Fibroblast of skin of abdomen (primary cell): ENCODE results near the gene GET4.

Source experiments
- DNase-seq: peaks from one replicate; pipeline ENCODE4 v3.0.0-alpha.2; 2013

GET4 gene

GRCh38 chr7:900331-901040, 24.1 kb downstream of the GET4 start:
- no peak for DNase-seq

DNA sequence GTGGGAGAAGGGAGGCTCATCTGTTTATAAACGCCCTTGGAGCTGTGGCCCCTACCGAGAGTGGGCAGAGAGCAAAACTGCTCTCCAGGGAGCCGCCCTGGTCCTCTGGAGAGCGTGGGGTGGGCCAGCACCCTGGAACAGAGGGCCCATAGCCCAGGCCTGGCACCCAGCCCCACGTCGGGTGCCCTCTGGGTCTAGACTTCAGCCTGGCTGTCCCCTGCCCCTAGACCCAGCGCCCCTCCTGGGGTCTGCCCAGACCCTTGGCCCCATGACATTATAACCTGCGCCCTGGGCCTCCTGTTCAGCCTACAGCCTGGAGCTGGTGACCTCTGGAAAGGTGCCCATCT, 24.7 kb downstream of the GET4 start:
- DNase-seq: no peak

DNA sequence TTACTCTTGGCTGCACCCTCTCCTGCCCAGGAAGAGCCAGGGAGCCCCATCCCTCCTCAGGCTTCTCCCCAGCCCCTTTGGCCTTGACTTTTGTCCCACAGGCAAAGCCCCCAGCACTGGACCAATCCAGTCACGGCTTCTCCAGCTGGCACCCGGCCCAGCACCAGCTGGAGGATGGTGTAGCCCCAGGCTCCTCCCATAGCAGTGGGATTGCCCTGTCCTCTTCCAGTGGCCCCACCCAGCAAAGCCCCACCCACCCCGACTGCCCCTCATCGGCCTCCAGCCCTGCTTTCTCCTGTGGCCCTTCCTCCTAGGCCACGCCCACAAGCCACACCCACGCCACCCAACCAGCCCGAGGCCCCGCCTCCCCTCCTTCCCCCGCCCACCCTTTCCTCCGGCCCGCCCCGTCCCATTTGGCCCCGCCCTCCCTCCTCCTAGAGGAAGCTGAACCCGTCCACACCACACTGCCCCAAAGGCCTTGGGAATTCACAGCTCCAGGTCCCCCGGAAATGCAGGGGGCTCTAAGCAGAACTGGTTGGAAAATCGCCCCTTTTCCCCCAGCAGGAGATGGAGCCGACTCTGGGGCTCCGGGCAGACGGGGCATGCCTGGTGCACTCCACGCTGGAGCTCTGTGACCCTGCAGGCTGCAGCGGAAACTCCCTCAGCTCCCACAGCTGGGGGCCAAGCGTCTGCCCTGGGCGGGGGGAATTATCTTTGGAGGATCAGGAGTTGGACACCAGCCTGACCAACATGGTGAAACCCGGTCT, 25.2 kb downstream of the GET4 start:
- DNase-seq: peak; percentile 74

DNA sequence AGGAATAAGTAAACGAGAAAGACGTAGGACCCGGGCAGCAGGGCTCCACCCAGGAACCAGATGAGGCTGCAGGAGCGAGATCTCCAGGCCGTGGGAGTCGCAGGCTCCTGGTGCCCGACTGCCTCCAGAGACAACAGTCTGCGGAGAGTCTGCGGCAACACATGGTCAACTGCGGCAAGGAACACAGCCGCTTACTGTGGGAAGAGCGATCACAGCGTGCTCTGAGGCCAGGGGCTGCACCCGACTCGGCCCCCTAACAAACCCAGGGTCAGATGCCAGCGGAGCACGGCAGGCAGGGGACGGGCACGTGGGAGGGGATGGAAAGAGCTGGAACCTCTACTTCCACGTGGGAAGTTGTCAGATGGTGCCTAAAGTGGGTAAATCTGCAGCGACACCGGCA, 26.6 kb downstream of the GET4 start:
- DNase-seq: no peak

- DNase-seq: no peak
These were observed 27.8 kb downstream of the GET4 start for GRCh38 chr7:903921-904755.

DNA sequence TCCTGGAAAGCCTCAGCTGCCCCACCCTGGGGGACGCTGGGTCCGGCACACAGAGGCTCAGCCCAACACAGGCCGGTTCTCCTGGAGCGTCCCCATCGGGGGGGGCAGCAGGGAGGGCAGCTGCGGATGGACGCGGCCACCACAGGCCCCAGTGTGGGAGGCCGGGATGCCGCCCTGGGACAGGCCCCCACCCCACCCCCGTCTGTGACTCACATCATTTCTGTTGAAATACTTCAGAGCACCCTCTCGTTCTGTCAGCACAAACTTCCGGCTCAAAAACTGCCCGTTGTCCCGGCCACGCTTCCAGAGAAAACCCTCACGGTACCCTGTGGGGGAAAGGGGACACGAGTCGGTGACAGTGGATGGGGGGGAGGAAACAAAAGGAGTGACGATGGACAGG, 28.5 kb downstream of the GET4 start:
- DNase-seq: peak; percentile 16

- no peak for DNase-seq
These were observed 30.4 kb downstream of the GET4 start for GRCh38 chr7:906776-907157.

DNA sequence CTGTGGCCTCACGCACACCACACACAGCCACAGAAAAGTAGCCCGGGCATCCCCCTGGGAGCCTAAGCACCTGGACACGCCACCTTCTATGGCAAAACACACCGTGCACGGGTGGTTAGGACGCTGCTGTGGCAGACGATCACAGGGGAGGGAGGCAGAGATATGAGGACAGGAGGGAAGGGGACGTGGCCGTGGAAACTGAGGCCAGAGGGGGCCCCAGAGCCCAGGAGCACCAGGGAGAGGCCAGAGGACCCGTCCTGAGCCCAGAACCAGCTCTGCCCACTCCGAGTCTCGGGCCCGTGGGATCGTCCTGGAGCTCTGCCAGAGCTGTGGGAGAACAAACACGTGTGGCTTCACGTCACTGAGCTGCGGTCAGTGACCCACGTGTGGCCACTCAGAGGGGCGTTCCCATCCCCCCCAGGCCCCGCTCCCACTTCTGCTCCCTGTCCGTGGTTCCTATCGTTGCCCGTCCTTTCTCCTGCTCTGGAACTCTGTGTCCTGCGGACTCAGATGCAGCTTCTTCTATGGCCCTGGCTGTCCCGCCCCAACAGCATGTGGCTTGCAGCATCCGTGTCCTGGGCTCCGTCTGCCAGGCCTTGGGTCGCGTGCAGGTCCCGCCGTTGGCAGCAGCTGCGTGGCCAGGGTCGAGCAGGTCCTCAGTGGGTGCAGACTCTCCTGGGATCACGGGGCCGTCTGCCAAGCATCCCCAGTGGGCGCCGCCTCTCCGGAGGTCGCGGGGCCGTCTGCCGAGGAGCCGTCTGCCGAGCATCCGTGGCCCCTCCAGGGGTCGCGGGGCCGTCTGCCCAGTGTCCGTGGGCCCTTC, 31.0 kb downstream of the GET4 start:
- DNase-seq: no peak

- DNase-seq: no peak
These were observed 31.8 kb downstream of the GET4 start for GRCh38 chr7:908159-908581.

DNA sequence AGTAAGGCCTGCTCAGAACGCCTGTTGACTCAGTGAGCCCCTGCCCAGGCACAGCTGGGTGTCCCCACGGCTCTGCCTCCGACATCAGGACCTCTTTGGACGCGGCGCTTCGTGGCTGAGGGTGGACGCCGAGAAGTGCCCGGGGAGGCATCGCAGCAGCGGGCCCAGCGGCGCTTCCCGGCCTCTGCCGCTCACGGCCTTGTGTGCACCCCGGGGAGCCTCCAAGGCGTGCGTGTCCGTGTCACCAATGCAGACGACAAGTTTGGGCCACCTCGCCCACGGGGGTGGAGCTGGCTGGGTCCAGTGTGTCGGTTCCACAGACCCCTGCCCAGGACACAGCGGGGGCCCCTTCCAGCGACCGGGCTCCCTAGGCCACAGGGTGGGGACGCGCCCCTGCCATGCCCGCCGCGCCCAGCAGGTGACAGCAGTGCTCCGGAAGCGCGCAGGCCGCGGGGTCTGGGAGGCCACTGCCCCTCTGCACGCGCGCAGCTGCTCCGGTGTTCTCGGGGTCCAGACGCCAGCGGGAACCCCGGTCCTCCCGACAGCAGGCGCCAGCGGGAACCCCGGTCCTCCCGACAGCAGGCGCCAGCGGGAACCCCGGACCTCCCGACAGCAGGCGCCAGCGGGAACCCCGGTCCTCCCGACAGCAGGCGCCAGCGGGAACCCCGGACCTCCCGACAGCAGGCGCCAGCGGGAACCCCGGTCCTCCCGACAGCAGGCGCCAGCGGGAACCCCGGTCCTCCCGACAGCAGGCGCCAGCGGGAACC, 32.4 kb downstream of the GET4 start:
- DNase-seq: peak; percentile 24

DNA sequence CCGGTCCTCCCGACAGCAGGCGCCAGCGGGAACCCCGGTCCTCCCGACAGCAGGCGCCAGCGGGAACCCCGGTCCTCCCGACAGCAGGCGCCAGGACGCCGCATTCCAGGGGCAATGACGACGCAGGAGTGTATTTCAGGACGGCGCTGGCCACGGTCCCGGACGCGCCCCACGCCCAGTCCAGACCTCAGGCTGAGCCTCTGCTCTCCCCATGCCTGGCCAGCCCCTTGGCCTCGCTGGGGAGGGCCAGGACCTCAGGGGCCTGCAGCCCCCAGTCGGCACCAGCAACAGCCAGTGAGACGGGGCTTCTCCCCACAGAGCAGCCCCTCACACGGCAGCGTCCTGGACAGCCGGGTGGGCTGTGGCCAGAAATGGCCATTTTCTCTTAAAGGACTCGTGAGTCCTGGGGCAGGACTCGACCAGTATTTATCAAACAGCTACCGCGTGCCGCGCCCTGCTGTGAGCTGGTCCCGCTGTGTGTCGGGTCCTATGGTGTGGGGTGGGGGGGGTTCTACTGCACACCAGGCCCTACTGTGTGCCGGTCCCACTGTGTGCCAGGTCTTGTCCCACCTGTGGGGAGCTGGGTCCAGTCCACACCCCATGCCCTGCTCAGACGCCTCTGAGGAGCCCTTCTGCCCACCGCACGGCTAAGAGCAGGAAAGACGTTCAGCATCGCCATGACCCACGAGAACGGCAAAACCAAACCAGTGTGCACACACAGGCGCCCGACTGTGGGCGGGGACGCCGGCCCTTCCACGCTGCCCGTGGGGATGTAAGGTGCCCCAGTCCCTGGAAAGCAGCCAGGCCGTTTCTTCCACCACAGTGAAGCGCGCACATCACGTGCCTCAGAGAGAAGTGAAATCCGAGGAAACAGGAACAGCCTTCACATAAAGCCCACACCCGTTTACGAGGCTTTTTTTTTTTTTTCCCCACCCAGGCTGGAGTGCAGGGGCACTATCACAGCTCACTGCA, 33.3 kb downstream of the GET4 start:
- DNase-seq: peak; percentile 25

GRCh38 chr7:910441-910861, 34.1 kb downstream of the GET4 start:
- DNase-seq: no peak

- DNase-seq: no peak
These were observed 34.6 kb downstream of the GET4 start for GRCh38 chr7:910931-911431.

DNA sequence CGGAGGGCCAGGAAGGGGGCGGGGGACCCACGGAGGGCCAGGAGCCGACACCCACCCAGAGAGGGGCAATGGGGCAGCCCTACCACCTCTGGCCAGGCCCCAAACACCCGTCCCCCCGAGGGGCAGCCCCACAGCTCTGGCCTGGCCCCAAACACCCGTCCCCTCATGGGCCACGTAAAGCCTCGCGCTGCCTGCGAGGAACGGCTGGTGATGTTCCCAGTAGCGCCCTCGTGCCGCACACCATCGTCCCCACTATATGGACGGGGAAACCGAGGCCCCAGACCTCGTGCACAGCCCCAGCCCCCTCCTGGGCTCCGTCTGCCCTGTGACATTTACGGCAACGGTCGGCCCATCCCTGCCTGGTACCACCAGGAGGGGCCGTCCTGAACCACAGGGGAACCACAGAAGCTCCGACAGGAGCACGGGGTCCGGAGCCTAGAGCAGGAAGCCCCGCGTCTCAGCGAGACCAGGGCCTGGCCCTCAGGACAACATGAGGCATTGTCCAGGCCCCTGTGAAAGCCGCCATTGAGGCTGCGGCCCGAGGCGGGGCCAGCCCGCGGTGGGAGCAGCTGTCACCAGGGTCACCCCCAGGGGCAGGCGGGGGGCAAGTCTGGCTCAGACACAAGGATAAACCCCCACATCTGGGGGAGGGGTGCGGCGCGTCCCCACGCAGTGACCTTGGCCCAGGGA, 35.6 kb downstream of the GET4 start:
- no peak for DNase-seq

- DNase-seq: no peak
These were observed 37.6 kb downstream of the GET4 start for GRCh38 chr7:913736-914520.

DNA sequence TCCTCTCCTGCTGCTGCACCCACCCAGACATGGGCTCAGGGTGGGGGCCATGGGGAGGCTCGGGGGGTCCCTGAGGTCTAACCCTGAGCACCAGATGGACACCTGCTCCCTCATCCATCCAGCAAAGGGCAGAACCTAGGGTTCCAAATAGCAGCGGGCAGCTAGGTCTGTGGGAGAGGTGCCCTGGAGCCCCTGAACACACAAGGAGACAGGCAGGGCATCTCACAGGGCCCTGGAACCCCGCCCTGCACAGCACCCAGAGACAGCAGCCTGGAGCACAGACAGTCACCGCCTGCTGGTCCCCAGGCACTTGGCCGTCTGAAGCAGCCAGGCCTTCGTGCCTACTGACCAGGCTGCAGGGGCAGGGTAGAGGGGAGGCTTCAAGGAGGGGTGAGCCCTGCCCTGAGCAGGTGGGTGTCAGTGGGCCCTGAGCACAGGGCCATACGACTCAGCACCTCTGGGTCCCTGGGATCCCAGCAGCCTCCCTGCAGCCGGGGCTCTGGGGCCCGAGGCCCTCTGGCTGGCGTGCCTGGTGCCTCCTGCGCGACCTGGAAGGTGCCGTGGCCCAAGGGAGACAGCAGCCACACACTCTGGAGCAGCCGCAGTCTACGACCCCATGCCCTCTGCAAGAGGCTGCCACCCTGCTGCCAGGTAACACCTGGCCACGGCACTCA, 38.3 kb downstream of the GET4 start:
- no peak for DNase-seq

DNA sequence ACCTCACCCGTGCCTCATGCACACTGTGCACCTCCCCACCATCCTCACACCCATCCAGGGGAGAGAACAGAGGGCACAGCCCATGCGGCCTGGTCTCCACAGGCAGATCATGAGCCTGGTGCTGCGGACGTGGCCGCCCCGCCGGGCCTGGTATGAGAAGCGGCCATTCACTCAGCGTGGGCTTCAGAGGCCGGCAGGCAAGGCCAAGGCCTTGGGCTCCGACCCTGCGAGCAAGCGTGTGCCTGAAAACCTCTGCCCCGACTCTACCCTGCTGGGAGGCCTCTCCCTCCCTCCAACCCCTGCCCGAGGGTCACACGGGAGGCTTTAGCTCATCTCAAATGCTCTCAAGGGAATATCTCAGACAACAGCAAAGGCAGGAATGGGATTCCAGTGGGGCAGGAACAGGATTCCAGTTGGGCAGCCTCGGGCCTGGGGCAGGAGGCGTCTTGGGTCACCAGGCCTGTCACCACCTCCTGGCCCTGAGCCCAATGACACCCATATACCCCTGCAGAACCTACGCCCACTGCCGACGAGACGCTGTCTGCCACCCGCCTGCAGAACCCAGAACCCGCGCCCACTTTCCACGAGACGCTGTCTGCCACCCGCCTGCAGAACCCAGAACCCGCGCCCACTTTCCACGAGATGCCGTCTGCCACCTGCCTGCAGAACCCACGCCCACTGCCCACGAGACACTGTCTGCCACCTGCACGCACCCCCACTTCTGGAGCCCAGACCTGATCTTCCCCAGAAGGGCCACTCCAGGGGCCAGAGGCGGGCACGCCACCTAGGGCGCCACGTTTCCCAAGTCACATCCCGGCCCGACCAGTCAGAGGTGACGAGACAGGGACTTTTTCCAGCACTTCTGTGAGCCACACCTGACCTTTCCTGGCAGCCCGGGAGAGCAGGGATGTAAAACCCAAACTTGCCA, 39.2 kb downstream of the GET4 start:
- DNase-seq: no peak
